Measurements from ENCODE around the gene HAGHL. TPM values are rescaled to one million over a fixed set of nuclear protein-coding genes. Genes with fewer than 3 reads are reported as not detected.

Gene HAGHL
- total and polyA plus RNA-seq, 4 donors: 0.25 to 1.1 (median 0.49) TPM

DNA sequence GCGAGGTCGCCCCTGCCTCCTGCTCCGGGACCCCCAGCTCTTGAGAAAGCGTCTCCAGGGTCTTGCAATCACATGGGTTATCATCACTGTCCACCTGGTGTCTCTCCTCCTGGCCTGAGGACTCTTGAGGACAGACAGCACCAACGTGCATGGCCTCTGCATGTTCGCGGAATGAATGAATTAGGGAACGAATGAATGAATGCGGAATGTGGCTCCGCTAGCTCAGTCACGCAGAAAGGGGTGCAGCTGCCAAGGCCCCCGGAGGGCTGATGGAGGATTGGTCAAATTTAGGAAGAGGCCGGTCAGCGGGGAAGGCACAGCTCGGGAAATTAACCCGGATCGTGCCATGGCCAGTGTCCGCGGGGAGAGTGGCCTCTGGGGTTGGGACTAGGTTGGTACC, 24.6 kb upstream of the HAGHL start:
- Histone ChIP-seq H3K9ac (ENCODE audit: low read depth in 1 of 2, low read length in 2 of 2) (no peak overlapping the region), H3K4me3 (ENCODE audit: low read depth in 1 of 3, low read length in 3 of 3) (no peak overlapping the region), H3K27me3 (ENCODE audit: control insufficient read depth in 4 of 4, insufficient read depth in 4 of 4, low read length in 3 of 4) (peaks cover 2 to 21% (median 9%) of the 10 kb centered on the region in 4 donors), H3K9me3 (ENCODE audit: control insufficient read depth in 4 of 4, low read length in 3 of 4) (no peaks in the 10 kb centered on the region), H3K27ac (ENCODE audit: low read depth in 1 of 2, low read length in 2 of 2) (no peak overlapping the region), H3K4me1 (ENCODE audit: control insufficient read depth in 4 of 4, insufficient read depth in 4 of 4, low read length in 3 of 4) (peaks cover 0 to 3% (median 0%) of the 10 kb centered on the region in 4 donors), H3K36me3 (ENCODE audit: control insufficient read depth in 4 of 4, insufficient read depth in 3 of 4, low read depth in 1 of 4, low read length in 3 of 4) (no peaks in the 10 kb centered on the region)
- no peak for DNase-seq (ENCODE audit: low spot score)
- TF ChIP-seq FOXA2 (IDR thresholded peaks at IDR 0.05) (no peak), JUND (IDR thresholded peaks at IDR 0.05) (no peak), FOXA1 (IDR thresholded peaks at IDR 0.05) (no peak), RAD21 (IDR thresholded peaks at IDR 0.05) (no peak), GABPA (IDR thresholded peaks at IDR 0.05 in 1 of 2, conservative IDR thresholded peaks at IDR 0.05 in 1 of 2) (no peak), YY1 (IDR thresholded peaks at IDR 0.05) (no peak), HNF4G (IDR thresholded peaks at IDR 0.05) (no peak), TAF1 (conservative IDR thresholded peaks at IDR 0.05) (no peak)
- TF ChIP-seq, protein P1, sequence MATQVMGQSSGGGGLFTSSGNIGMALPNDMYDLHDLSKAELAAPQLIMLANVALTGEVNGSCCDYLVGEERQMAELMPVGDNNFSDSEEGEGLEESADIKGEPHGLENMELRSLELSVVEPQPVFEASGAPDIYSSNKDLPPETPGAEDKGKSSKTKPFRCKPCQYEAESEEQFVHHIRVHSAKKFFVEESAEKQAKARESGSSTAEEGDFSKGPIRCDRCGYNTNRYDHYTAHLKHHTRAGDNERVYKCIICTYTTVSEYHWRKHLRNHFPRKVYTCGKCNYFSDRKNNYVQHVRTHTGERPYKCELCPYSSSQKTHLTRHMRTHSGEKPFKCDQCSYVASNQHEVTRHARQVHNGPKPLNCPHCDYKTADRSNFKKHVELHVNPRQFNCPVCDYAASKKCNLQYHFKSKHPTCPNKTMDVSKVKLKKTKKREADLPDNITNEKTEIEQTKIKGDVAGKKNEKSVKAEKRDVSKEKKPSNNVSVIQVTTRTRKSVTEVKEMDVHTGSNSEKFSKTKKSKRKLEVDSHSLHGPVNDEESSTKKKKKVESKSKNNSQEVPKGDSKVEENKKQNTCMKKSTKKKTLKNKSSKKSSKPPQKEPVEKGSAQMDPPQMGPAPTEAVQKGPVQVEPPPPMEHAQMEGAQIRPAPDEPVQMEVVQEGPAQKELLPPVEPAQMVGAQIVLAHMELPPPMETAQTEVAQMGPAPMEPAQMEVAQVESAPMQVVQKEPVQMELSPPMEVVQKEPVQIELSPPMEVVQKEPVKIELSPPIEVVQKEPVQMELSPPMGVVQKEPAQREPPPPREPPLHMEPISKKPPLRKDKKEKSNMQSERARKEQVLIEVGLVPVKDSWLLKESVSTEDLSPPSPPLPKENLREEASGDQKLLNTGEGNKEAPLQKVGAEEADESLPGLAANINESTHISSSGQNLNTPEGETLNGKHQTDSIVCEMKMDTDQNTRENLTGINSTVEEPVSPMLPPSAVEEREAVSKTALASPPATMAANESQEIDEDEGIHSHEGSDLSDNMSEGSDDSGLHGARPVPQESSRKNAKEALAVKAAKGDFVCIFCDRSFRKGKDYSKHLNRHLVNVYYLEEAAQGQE (IDR thresholded peaks at IDR 0.05): no peak
- TF ChIP-seq, protein P2, sequence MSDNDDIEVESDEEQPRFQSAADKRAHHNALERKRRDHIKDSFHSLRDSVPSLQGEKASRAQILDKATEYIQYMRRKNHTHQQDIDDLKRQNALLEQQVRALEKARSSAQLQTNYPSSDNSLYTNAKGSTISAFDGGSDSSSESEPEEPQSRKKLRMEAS (IDR thresholded peaks at IDR 0.05): no peak
- 81% methylated on average over 19 of the region's 19 CpGs for WGBS

DNA sequence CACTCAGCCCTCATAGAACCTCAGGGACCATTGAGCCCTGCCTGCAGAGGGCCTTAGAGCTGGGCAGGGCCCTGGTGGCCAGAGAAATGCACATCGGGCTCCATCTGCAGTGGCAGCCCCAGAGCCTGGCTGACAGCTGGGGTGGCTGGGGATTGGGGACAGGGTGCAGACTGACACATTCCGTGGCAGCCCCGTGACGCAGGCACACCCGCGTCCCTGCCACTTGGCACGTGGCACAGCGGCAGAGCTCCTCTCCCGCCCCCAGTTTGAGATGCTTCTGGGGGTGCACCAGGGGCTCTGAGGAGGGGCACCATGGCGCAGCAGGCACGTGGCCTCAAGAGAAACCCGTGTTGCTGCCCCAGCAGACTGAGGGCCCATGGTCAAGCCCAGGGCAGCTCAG, 23.5 kb upstream of the HAGHL start:
- no peaks in the 10 kb centered on the region for H3K36me3 ChIP-seq (ENCODE audit: control insufficient read depth in 4 of 4, insufficient read depth in 3 of 4, low read depth in 1 of 4, low read length in 3 of 4)
- peaks cover 0 to 21% (median 12%) of the 10 kb centered on the region in 4 donors for H3K27me3 ChIP-seq (ENCODE audit: control insufficient read depth in 4 of 4, insufficient read depth in 4 of 4, low read length in 3 of 4)
- no peak overlapping the region for H3K9ac ChIP-seq (ENCODE audit: low read depth in 1 of 2, low read length in 2 of 2)
- DNase-seq (ENCODE audit: low spot score): no peak
- peaks cover 0 to 3% (median 0%) of the 10 kb centered on the region in 4 donors for H3K4me1 ChIP-seq (ENCODE audit: control insufficient read depth in 4 of 4, insufficient read depth in 4 of 4, low read length in 3 of 4)
- H3K4me3 ChIP-seq (ENCODE audit: low read depth in 1 of 3, low read length in 3 of 3): no peak overlapping the region
- H3K9me3 ChIP-seq (ENCODE audit: control insufficient read depth in 4 of 4, low read length in 3 of 4): no peaks in the 10 kb centered on the region
- TF ChIP-seq RAD21 (IDR thresholded peaks at IDR 0.05) (no peak), EGR1 (IDR thresholded peaks at IDR 0.05; ENCODE audit: low read depth in 2 of 2) (no peak), SP1 (IDR thresholded peaks at IDR 0.05) (no peak), NR2F2 (IDR thresholded peaks at IDR 0.05) (no peak), FOXA1 (IDR thresholded peaks at IDR 0.05) (no peak), RXRA (IDR thresholded peaks at IDR 0.05) (no peak), HNF4G (IDR thresholded peaks at IDR 0.05) (no peak)
- TF ChIP-seq, protein P2 (IDR thresholded peaks at IDR 0.05): no peak
- TF ChIP-seq, protein P1 (IDR thresholded peaks at IDR 0.05): no peak
- TF ChIP-seq, protein P3, sequence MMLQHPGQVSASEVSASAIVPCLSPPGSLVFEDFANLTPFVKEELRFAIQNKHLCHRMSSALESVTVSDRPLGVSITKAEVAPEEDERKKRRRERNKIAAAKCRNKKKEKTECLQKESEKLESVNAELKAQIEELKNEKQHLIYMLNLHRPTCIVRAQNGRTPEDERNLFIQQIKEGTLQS (IDR thresholded peaks at IDR 0.05): no peak
- H3K27ac ChIP-seq (ENCODE audit: low read depth in 1 of 2, low read length in 2 of 2): no peak overlapping the region
- WGBS: 77% methylated on average over 12 of the region's 12 CpGs

Data from liver (tissue), 9 donors.